Common myeloid progenitor, CD34-positive (primary cell): ENCODE data around the gene RBM38.
"Not testable (repeated sequence)": the region's sequence is repeated elsewhere in the genome, so short reads cannot be mapped to it uniquely, and the experiment has no call there.

ENCODE experiments used
- CTCF ChIA-PET: fragments of 350-600 bp; sonication (Branson Sonifier 250); formaldehyde crosslinking; loops from one replicate; lab custom pipeline; 2021; ENCODE audit warnings: antibody characterized with exemption; lab: Charles Lee
- POLR2A ChIA-PET: fragments of 350-600 bp; sonication (Branson Sonifier 250); formaldehyde crosslinking; loops from one replicate; lab custom pipeline; 2021; ENCODE audit warnings: antibody characterized with exemption; lab: Charles Lee
- DNase-seq, 3 donors: peaks; one replicate each; pipeline versions ENCODE4 v3.0.0 to v3.0.0-alpha.2; 2013
- H3K27ac ChIP-seq, 2 experiments: 1 replicate in 1 of 2; 2 replicates in 1 of 2; pipeline ENCODE4 v1.7.0; 2013; ENCODE audit warnings: inconsistent platforms in 2 of 2, low read length in 2 of 2, mild to moderate bottlenecking in 2 of 2, low read depth in 1 of 2, moderate library complexity in 1 of 2; ENCODE audit not compliant: severe bottlenecking in 2 of 2, insufficient read depth in 1 of 2, poor library complexity in 1 of 2
- H3K27me3 ChIP-seq, 5 experiments: replicated peaks in 2 of 5; 1 replicate in 3 of 5; 2 replicates in 2 of 5; pipeline versions ENCODE4 v1.6.1 to v1.7.0; 2013; ENCODE audit warnings: low read length in 4 of 5, mild to moderate bottlenecking in 2 of 5, moderate library complexity in 2 of 5, inconsistent platforms in 1 of 5; ENCODE audit not compliant: insufficient read depth in 5 of 5, control insufficient read depth in 4 of 5
- H3K36me3 ChIP-seq, 4 experiments: 1 replicate in 2 of 4; 2 replicates in 2 of 4; pipeline versions ENCODE4 v1.6.1 to v1.7.0; 2013; ENCODE audit warnings: low read length in 3 of 4, control low read depth in 1 of 4, mild to moderate bottlenecking in 1 of 4; ENCODE audit not compliant: control insufficient read depth in 4 of 4, insufficient read depth in 4 of 4
- H3K4me1 ChIP-seq, 4 experiments: 1 replicate in 3 of 4; 2 replicates in 1 of 4; pipeline versions ENCODE4 v1.6.1 to v1.7.1; 2013; ENCODE audit warnings: low read length in 3 of 4, mild to moderate bottlenecking in 3 of 4, control low read depth in 1 of 4, inconsistent platforms in 1 of 4, moderate library complexity in 1 of 4; ENCODE audit not compliant: control insufficient read depth in 4 of 4, insufficient read depth in 4 of 4; ENCODE audit errors: control extremely low read depth in 1 of 4
- H3K4me3 ChIP-seq, 7 experiments: 1 replicate in 4 of 7; 2 replicates in 3 of 7; pipeline versions ENCODE4 v1.5.1 to v1.7.0; 2013; ENCODE audit warnings: mild to moderate bottlenecking in 7 of 7, low read length in 6 of 7, moderate library complexity in 6 of 7, inconsistent platforms in 2 of 7, low read depth in 2 of 7, control low read depth in 1 of 7; ENCODE audit not compliant: insufficient read depth in 4 of 7, control insufficient read depth in 1 of 7; ENCODE audit errors: extremely low read depth in 1 of 7
- H3K9me3 ChIP-seq, 5 experiments: 1 replicate in 4 of 5; 2 replicates in 1 of 5; pipeline versions ENCODE4 v1.6.1 to v1.7.1; 2013; ENCODE audit warnings: low read length in 4 of 5, mild to moderate bottlenecking in 2 of 5, inconsistent platforms in 1 of 5, low read depth in 1 of 5, moderate library complexity in 1 of 5; ENCODE audit not compliant: control insufficient read depth in 4 of 5, insufficient read depth in 2 of 5; ENCODE audit errors: control extremely low read depth in 1 of 5
- WGBS: methylation state at CpG from one replicate; pipeline ENCODE4 v1.1.5; 2013; ENCODE audit not compliant: insufficient coverage; 5-methylcytosine and 5-hydroxymethylcytosine counted together

The RBM38 gene

DNA sequence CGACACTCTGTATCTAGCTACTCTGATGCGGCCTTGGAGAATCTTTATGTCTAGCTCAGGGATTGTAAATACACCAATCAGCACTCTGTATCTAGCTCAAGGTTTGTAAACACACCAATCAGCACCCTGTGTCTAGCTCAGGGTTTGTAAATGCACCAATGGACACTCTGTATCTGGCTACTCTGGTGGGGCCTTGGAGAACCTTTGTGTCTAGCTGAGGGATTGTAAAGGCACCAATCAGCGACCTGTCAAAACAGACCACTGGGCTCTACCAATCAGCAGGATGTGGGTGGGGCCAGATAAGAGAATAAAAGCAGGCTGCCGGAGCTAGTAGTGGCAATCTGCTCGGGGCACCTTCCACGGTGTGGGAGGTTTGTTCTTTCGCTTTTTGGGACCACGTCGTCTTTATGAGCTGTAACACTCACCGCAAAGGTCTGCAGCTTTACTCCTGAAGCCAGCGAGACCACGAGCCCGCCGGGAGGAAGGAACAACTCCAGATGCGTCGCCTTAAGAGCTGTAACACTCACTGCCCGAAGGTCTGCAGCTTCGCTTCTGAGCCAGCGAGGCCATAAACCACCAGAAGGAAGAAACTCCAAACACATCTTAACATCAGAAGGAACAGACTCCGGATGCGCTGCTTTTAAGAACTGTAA, 42.1 kb upstream of the RBM38 start:
- CTCF ChIA-PET = interaction anchor here (0.9 to 6.8 kb wide), 3 partner anchors 10 to 257 kb away, joined by 3 to 72 read pairs (median 5); no protein-coding TSS in a partner anchor
- POLR2A ChIA-PET, H3K9me3 ChIP-seq, H3K27ac ChIP-seq, H3K4me3 ChIP-seq: not testable (repeated sequence)
- Histone ChIP-seq H3K4me1 (peaks cover 2 to 19% (median 10%) of the 10 kb centered on the region in 4 experiments), H3K36me3 (peaks cover 2 to 14% (median 7%) of the 10 kb centered on the region in 4 experiments), H3K27me3 (peaks cover 0 to 12% (median 4%) of the 10 kb centered on the region in 5 experiments)
- WGBS = 92% methylated on average over 8 of the region's 21 CpGs
- DNase-seq = peak; percentile 18 to 69 (median 50)

GRCh38 chr20:57350081-57350710, 41.0 kb upstream of the RBM38 start:
- ChIA-PET POLR2A (no interaction called here), CTCF (interaction anchor here (0.9 to 6.8 kb wide), 5 partner anchors 9 to 259 kb away, joined by 3 to 72 read pairs (median 5); no protein-coding TSS in a partner anchor)
- 95% methylated on average over 3 of the region's 16 CpGs for WGBS
- Histone ChIP-seq H3K4me3 (no peak overlapping the region), H3K27me3 (peaks cover 0 to 11% (median 4%) of the 10 kb centered on the region in 5 experiments), H3K9me3 (no peaks in the 10 kb centered on the region), H3K27ac (no peak overlapping the region), H3K36me3 (peaks cover 7 to 21% (median 8%) of the 10 kb centered on the region in 4 experiments), H3K4me1 (peaks cover 2 to 19% (median 10%) of the 10 kb centered on the region in 4 experiments)
- no peak for DNase-seq

GRCh38 chr20:57350726-57351041, 40.5 kb upstream of the RBM38 start:
- H3K27ac ChIP-seq, DNase-seq, POLR2A ChIA-PET, H3K9me3 ChIP-seq: not testable (repeated sequence)
- Histone ChIP-seq H3K27me3 (peaks cover 0 to 11% (median 4%) of the 10 kb centered on the region in 5 experiments), H3K36me3 (peaks cover 7 to 21% (median 10%) of the 10 kb centered on the region in 4 experiments), H3K4me3 (peak overlapping the region; percentile 68 to 98 (median 92)), H3K4me1 (peaks cover 2 to 19% (median 10%) of the 10 kb centered on the region in 4 experiments)
- CTCF ChIA-PET = interaction anchor here (1.1 to 6.8 kb wide), 3 partner anchors 11 to 259 kb away, joined by 3 to 72 read pairs (median 5); no protein-coding TSS in a partner anchor
- WGBS = 0% methylated on average over 2 of the region's 24 CpGs

DNA sequence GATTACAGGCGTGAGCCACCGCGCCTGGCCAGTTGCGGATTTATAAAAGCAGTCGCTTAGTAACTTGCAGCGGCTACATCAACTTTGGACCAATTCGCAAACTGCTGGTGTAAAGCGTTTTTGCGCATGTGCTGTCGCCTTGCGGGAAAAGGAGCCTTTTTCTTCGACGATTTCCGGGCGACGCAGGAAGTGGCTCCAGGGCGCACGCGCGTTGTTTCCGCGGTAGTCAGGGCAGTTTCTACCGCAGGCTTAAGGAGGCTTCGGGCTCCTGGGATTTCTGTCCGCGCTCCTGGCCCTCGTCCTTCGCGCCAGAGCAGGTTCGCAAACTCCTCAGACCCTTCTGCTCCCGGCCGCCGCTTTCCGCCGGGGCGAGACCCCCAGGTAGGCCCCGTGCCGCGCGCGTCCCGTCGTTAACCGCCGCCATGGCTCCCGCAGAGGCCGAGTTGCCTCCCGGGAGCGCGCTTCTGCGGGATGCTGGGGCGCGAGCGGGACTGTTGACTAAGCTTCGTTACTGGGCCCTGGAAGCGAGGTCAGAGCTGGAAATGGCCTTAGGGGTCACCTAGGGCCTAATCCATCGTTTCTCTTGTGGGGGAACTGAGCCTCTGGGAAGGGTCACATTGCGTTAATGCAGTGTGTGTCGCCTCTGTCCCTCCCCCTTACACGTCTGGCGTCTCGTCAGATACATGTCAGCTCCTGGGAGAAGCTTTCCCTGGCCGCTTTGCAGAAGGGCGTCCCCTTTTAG, 40.0 kb upstream of the RBM38 start, which contains the start of gene RAE1:
Gene RAE1 (plus strand): TSS at position 214 of the 742 bp plus-strand sequence. CDS start 2,784 bp downstream, outside the sequence.
- Histone ChIP-seq H3K9me3 (no peaks in the 10 kb centered on the region), H3K4me1 (peaks cover 2 to 19% (median 10%) of the 10 kb centered on the region in 4 experiments), H3K36me3 (peaks cover 7 to 21% (median 11%) of the 10 kb centered on the region in 4 experiments), H3K27ac (peak within 1 kb of the TSS; percentile 74 to 86), H3K27me3 (peaks cover 0 to 11% (median 4%) of the 10 kb centered on the region in 5 experiments), H3K4me3 (peak within 1 kb of the TSS; percentile 68 to 98 (median 92))
- 0% methylated on average over 64 of the region's 64 CpGs for whole genome bisulfite sequencing
- POLR2A ChIA-PET = no interaction called here
- peak; percentile 93 to 95 (median 94) for DNase-seq
- CTCF ChIA-PET = interaction anchor here (1.1 to 1.4 kb wide), 2 partner anchors 10 to 256 kb away, joined by 3 to 4 read pairs; no protein-coding TSS in a partner anchor

- Histone ChIP-seq H3K4me1 (peaks cover 2 to 19% (median 10%) of the 10 kb centered on the region in 4 experiments), H3K27me3 (peaks cover 0 to 8% (median 4%) of the 10 kb centered on the region in 5 experiments), H3K4me3 (peak overlapping the region in 4 of 7 experiments; percentile 86 to 98 (median 94)), H3K9me3 (no peaks in the 10 kb centered on the region), H3K27ac (peak overlapping the region in 1 of 2 experiments; percentile 86), H3K36me3 (peaks cover 7 to 21% (median 14%) of the 10 kb centered on the region in 4 experiments)
- ChIA-PET CTCF (interaction anchor here (1.4 to 1.5 kb wide), 2 partner anchors 9 to 61 kb away, joined by 4 read pairs; no protein-coding TSS in a partner anchor), POLR2A (interaction anchor here (0.6 kb wide), 1 partner anchor 8 kb away, joined by 4 read pairs; no protein-coding TSS in a partner anchor)
- WGBS = 85% methylated on average over 3 of the region's 6 CpGs
- DNase-seq = no peak
Observed at GRCh38 chr20:57352305-57352704, 38.9 kb upstream of the RBM38 start.

DNA sequence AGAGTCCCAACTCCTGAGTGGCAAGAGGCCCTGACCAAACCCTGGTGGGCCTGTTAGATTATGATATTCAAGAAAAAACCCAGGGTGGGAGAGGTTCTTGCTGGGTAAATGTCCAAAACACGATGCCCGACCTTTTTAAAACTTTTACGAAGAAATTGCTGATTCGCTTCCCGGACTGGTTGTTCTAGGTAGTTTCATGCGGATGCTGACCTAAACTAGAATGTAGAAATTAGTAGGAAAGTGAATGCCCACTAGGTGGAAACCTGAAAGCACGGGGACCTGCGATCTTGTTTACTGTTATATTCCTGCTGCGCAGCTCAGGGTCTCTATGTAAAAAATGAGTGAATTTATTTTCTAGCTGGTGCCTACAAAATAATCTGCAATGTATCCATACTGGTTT, 37.8 kb upstream of the RBM38 start:
- peaks cover 7 to 21% (median 14%) of the 10 kb centered on the region in 4 experiments for H3K36me3 ChIP-seq
- no peak overlapping the region for H3K27ac ChIP-seq
- peaks cover 2 to 19% (median 10%) of the 10 kb centered on the region in 4 experiments for H3K4me1 ChIP-seq
- peak in 1 of 3 donors; percentile 65 for DNase-seq
- H3K9me3 ChIP-seq = no peaks in the 10 kb centered on the region
- H3K4me3 ChIP-seq = no peak overlapping the region
- peaks cover 0 to 6% (median 0%) of the 10 kb centered on the region in 5 experiments for H3K27me3 ChIP-seq
- ChIA-PET POLR2A (no interaction called here), CTCF (interaction anchor here (1.0 to 1.5 kb wide), 2 partner anchors 60 to 145 kb away, joined by 3 to 4 read pairs; no protein-coding TSS in a partner anchor)
- WGBS = 76% methylated on average over 9 of the region's 9 CpGs
